Lower lobe of right lung (tissue), 2 donors: Measurements from ENCODE around the gene MYH7. TPM values are rescaled to one million over a fixed set of nuclear protein-coding genes. Genes with fewer than 3 reads are reported as not detected.

Source experiments
- ATAC-seq, 2 donors: fragments of 200-7000 bp; cut with Tn5 transposase; one replicate each; pipeline ENCODE4 v1.9.1; 2020 to 2022; ENCODE audit warnings: mild to moderate bottlenecking in 2 of 2, moderate library complexity in 2 of 2
- DNase-seq: peaks from one replicate; pipeline ENCODE4 v3.0.0-alpha.2; 2020
- H3K27ac ChIP-seq: fragments of 200-600 bp; one replicate; pipeline ENCODE4 v1.8.0; 2022
- H3K27me3 ChIP-seq: fragments of 200-600 bp; one replicate; pipeline ENCODE4 v1.8.0; 2022; ENCODE audit warnings: low read depth
- H3K36me3 ChIP-seq: fragments of 200-600 bp; one replicate; pipeline ENCODE4 v1.8.0; 2022; ENCODE audit warnings: mild to moderate bottlenecking
- H3K4me1 ChIP-seq: fragments of 200-600 bp; one replicate; pipeline ENCODE4 v1.8.0; 2022
- H3K4me3 ChIP-seq: fragments of 200-600 bp; one replicate; pipeline ENCODE4 v1.8.0; 2022; ENCODE audit warnings: mild to moderate bottlenecking
- H3K9me3 ChIP-seq: fragments of 200-600 bp; one replicate; pipeline ENCODE4 v1.8.0; 2022
- CTCF ChIP-seq: fragments of 200-600 bp; IDR thresholded peaks from one replicate; pipeline ENCODE4 v1.8.0; 2022; ENCODE audit warnings: antibody characterized with exemption, mild to moderate bottlenecking
- intact Hi-C: fragments of 100-400 bp; cut with DNase I; formaldehyde crosslinking; loops from one replicate; pipeline ENCODE4 v1.11.0; 2022
- long read RNA-seq: library from polyadenylated mRNA; unstranded; transcript quantifications from one replicate; pipeline ENCODE4 v2.0.0, GENCODE V29; 2021
- total RNA-seq: library from RNA; stranded (reverse); fragmentation: NEBNext Ultra II Directional; extraction: Animal tissue kit (Norgen Biotek cat#: 25700); gene quantifications from one replicate; pipeline ENCODE4 v1.2.1, GENCODE V29; 2021
- donor health status: DM: no; HTN: yes; CAD: no; lungs with severe emphysema.

The MYH7 gene
- 0.09 TPM for total RNA-seq
- long read RNA-seq, result 0 reads

- intact Hi-C loops, result no loop called here
- Histone ChIP-seq H3K9me3 (no peaks in the 10 kb centered on the region), H3K4me1 (no peaks in the 10 kb centered on the region), H3K27ac (no peak within 1 kb of the TSS), H3K4me3 (no peak within 1 kb of the TSS), H3K36me3 (no peaks in the 10 kb centered on the region), H3K27me3 (no peaks in the 10 kb centered on the region)
- ATAC-seq (no peak), DNase-seq (no peak)
- TF ChIP-seq CTCF, result no peak
Observed at GRCh38 chr14:23435543-23436326, at the start of gene MYH7. Gene MYH7, minus strand, starts transcription at chr14:23435660. Its CDS starts 1,928 bp downstream, at chr14:23433732.

GRCh38 chr14:23483236-23483854 lies 47.9 kb upstream of the MYH7 start:
- Histone ChIP-seq H3K27me3 (no peaks in the 10 kb centered on the region), H3K27ac (no peak overlapping the region), H3K36me3 (peaks cover 43% of the 10 kb centered on the region), H3K4me3 (no peak overlapping the region), H3K4me1 (no peaks in the 10 kb centered on the region), H3K9me3 (no peaks in the 10 kb centered on the region)
- ATAC-seq (no peak), DNase-seq (no peak)
- intact Hi-C loops, result no loop called here
- TF ChIP-seq CTCF, result no peak

- ATAC-seq (no peak), DNase-seq (no peak)
- H3K4me1 ChIP-seq, result no peaks in the 10 kb centered on the region
- intact Hi-C loops, result no loop called here
- no peak overlapping the region for H3K4me3 ChIP-seq
- TF ChIP-seq CTCF, result no peak
- peaks cover 42% of the 10 kb centered on the region for H3K36me3 ChIP-seq
- no peaks in the 10 kb centered on the region for H3K27me3 ChIP-seq
- no peak overlapping the region for H3K27ac ChIP-seq
- no peaks in the 10 kb centered on the region for H3K9me3 ChIP-seq
Observed at GRCh38 chr14:23482823-23483148, 47.3 kb upstream of the MYH7 start.

GRCh38 chr14:23481979-23482822 lies 46.7 kb upstream of the MYH7 start:
- Histone ChIP-seq H3K4me3 (no peak overlapping the region), H3K4me1 (no peaks in the 10 kb centered on the region), H3K27ac (no peak overlapping the region), H3K27me3 (no peaks in the 10 kb centered on the region), H3K36me3 (peaks cover 44% of the 10 kb centered on the region), H3K9me3 (no peaks in the 10 kb centered on the region)
- intact Hi-C loops, result no loop called here
- no peak for DNase-seq
- no peak for ATAC-seq
- TF ChIP-seq CTCF, result no peak

GRCh38 chr14:23481362-23481970 lies 46.0 kb upstream of the MYH7 start:
- H3K36me3 ChIP-seq, result peaks cover 47% of the 10 kb centered on the region

More at GRCh38 chr14:23481362-23481970, 46.0 kb upstream of the MYH7 start:
- no peak for TF ChIP-seq CTCF
- no peaks in the 10 kb centered on the region for H3K9me3 ChIP-seq
- ATAC-seq (no peak), DNase-seq (no peak)
- H3K27ac ChIP-seq, result no peak overlapping the region
- no peak overlapping the region for H3K4me3 ChIP-seq
- intact Hi-C loops, result no loop called here
- H3K27me3 ChIP-seq, result no peaks in the 10 kb centered on the region
- no peaks in the 10 kb centered on the region for H3K4me1 ChIP-seq
